ENCODE data around the gene BCAS1.

BCAS1 gene

GRCh38 chr20:54004445-54004844, 65.9 kb downstream of the BCAS1 start:
- no peak for DNase-seq

GRCh38 chr20:54002741-54003140, 67.7 kb downstream of the BCAS1 start:
- no peak for DNase-seq
- in situ Hi-C loops (cut with HindIII; ENCODE audit: low pct_ligation_motif_present, low pct_unique_long_range_greater_than_20kb, low sequenced_read_pairs): no loop called here

More at GRCh38 chr20:54004445-54004844, 65.9 kb downstream of the BCAS1 start:
- in situ Hi-C loops (cut with HindIII; ENCODE audit: low pct_ligation_motif_present, low pct_unique_long_range_greater_than_20kb, low sequenced_read_pairs): no loop called here

- in situ Hi-C loops (cut with HindIII; ENCODE audit: low pct_ligation_motif_present, low pct_unique_long_range_greater_than_20kb, low sequenced_read_pairs): no loop called here
- no peak for DNase-seq
Observed at GRCh38 chr20:54002056-54002575, 68.3 kb downstream of the BCAS1 start.

- in situ Hi-C loops (cut with HindIII; ENCODE audit: low pct_ligation_motif_present, low pct_unique_long_range_greater_than_20kb, low sequenced_read_pairs): no loop called here
- DNase-seq: no peak
Observed at GRCh38 chr20:54000914-54001313, 69.5 kb downstream of the BCAS1 start.

GRCh38 chr20:54000262-54000661, 70.1 kb downstream of the BCAS1 start:
- no peak for DNase-seq
- in situ Hi-C loops (cut with HindIII; ENCODE audit: low pct_ligation_motif_present, low pct_unique_long_range_greater_than_20kb, low sequenced_read_pairs): no loop called here

- DNase-seq: no peak
- in situ Hi-C loops (cut with HindIII; ENCODE audit: low pct_ligation_motif_present, low pct_unique_long_range_greater_than_20kb, low sequenced_read_pairs): no loop called here
Observed at GRCh38 chr20:53999077-53999476, 71.3 kb downstream of the BCAS1 start.

- DNase-seq: no peak
- in situ Hi-C loops (cut with HindIII; ENCODE audit: low pct_ligation_motif_present, low pct_unique_long_range_greater_than_20kb, low sequenced_read_pairs): no loop called here
Observed at GRCh38 chr20:53996584-53997486, 73.6 kb downstream of the BCAS1 start.

- DNase-seq: no peak
- in situ Hi-C loops (cut with HindIII; ENCODE audit: low pct_ligation_motif_present, low pct_unique_long_range_greater_than_20kb, low sequenced_read_pairs): no loop called here
Observed at GRCh38 chr20:53995949-53996348, 74.4 kb downstream of the BCAS1 start.

- no peak for DNase-seq
- in situ Hi-C loops (cut with HindIII; ENCODE audit: low pct_ligation_motif_present, low pct_unique_long_range_greater_than_20kb, low sequenced_read_pairs): no loop called here
Observed at GRCh38 chr20:53994088-53994487, 76.3 kb downstream of the BCAS1 start.

- in situ Hi-C loops (cut with HindIII; ENCODE audit: low pct_ligation_motif_present, low pct_unique_long_range_greater_than_20kb, low sequenced_read_pairs): no loop called here
- DNase-seq: no peak
Observed at GRCh38 chr20:53993310-53993709, 77.1 kb downstream of the BCAS1 start.

- DNase-seq: no peak
- in situ Hi-C loops (cut with HindIII; ENCODE audit: low pct_ligation_motif_present, low pct_unique_long_range_greater_than_20kb, low sequenced_read_pairs): no loop called here
Observed at GRCh38 chr20:53990768-53991450, 79.5 kb downstream of the BCAS1 start.

GRCh38 chr20:53990003-53990402, 80.4 kb downstream of the BCAS1 start:
- in situ Hi-C loops (cut with HindIII; ENCODE audit: low pct_ligation_motif_present, low pct_unique_long_range_greater_than_20kb, low sequenced_read_pairs): no loop called here
- no peak for DNase-seq

GRCh38 chr20:53989401-53989800, 81.0 kb downstream of the BCAS1 start:
- no peak for DNase-seq

GRCh38 chr20:53986037-53986650, 84.2 kb downstream of the BCAS1 start:
- no peak for DNase-seq
- in situ Hi-C loops (cut with HindIII; ENCODE audit: low pct_ligation_motif_present, low pct_unique_long_range_greater_than_20kb, low sequenced_read_pairs): no loop called here

More at GRCh38 chr20:53989401-53989800, 81.0 kb downstream of the BCAS1 start:
- in situ Hi-C loops (cut with HindIII; ENCODE audit: low pct_ligation_motif_present, low pct_unique_long_range_greater_than_20kb, low sequenced_read_pairs): no loop called here

GRCh38 chr20:53985150-53985518, 85.3 kb downstream of the BCAS1 start:
- in situ Hi-C loops (cut with HindIII; ENCODE audit: low pct_ligation_motif_present, low pct_unique_long_range_greater_than_20kb, low sequenced_read_pairs): no loop called here
- no peak for DNase-seq

- in situ Hi-C loops (cut with HindIII; ENCODE audit: low pct_ligation_motif_present, low pct_unique_long_range_greater_than_20kb, low sequenced_read_pairs): no loop called here
- no peak for DNase-seq
Observed at GRCh38 chr20:53984356-53985149, 85.8 kb downstream of the BCAS1 start.

GRCh38 chr20:53983401-53983800, 87.0 kb downstream of the BCAS1 start:
- in situ Hi-C loops (cut with HindIII; ENCODE audit: low pct_ligation_motif_present, low pct_unique_long_range_greater_than_20kb, low sequenced_read_pairs): no loop called here
- DNase-seq: no peak

- DNase-seq: no peak
- in situ Hi-C loops (cut with HindIII; ENCODE audit: low pct_ligation_motif_present, low pct_unique_long_range_greater_than_20kb, low sequenced_read_pairs): no loop called here
Observed at GRCh38 chr20:53982624-53983023, 87.8 kb downstream of the BCAS1 start.

Measured in ACHN (cell line).